Measurements from ENCODE around the gene DLGAP1. TPM values are rescaled to one million over a fixed set of nuclear protein-coding genes. Genes with fewer than 3 reads are reported as not detected.

Gene DLGAP1
- total and polyA plus RNA-seq, 7 experiments from 2014 or later, result 0.32 to 1.0 TPM; not detected in 5

DNA sequence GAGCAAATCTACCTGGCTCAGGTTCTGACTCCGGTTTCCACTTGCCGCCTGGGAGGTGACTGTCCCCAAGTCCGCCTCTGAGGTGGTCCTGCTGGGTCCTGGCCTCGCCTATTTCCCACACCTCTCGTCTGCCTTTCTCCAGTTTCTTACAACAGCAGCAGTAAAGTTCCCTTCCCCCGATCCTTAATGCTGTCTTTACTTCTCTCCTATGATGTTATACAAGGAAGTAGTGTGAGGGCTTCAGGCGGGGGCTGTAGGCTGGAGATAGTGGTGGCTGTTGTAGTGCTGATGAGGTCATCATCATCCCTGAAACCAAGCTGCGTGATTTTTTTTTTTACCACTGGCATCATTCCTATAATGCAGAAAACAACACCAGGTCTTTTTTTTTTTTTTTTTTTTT is 986.3 kb downstream of the DLGAP1 start:
- Histone ChIP-seq H3K36me3 (ENCODE audit: control insufficient read depth in 2 of 3, insufficient read depth in 3 of 3, low read length in 3 of 3) (no peaks in the 10 kb centered on the region), H3K4me1 (ENCODE audit: control insufficient read depth in 2 of 2, insufficient read depth in 2 of 2, low read length in 2 of 2) (peaks cover 11 to 15% of the 10 kb centered on the region in 2 donors), H3K9me3 (ENCODE audit: control insufficient read depth in 2 of 3, low read length in 3 of 3) (no peaks in the 10 kb centered on the region), H3K27me3 (ENCODE audit: control insufficient read depth in 2 of 2, insufficient read depth in 2 of 2, low read length in 2 of 2) (no peaks in the 10 kb centered on the region), H3K27ac (ENCODE audit: low read depth, low read length) (no peak overlapping the region), H3K4me3 (ENCODE audit: low read length) (no peak overlapping the region)
- Mint-ChIP-seq H3K4me1 (peaks cover 9 to 27% (median 17%) of the 10 kb centered on the region in 7 donors), H3K4me3 (no peak overlapping the region), H3K27ac (peak overlapping the region in 2 of 9 donors; percentile 36 to 58), H3K9me3 (no peaks in the 10 kb centered on the region), H3K36me3 (no peaks in the 10 kb centered on the region), H3K27me3 (no peaks in the 10 kb centered on the region)
- ChIA-PET POLR2A (interaction anchor here (8.5 kb wide), 1 partner anchor 16 kb away, joined by 50 read pairs; no protein-coding TSS in a partner anchor), CTCF (interaction anchor here (0.6 to 2.6 kb wide), 2 partner anchors 11 to 128 kb away, joined by 4 to 10 read pairs; no protein-coding TSS in a partner anchor)
- no peak for DNase-seq
- no peak for ATAC-seq
- intact Hi-C loops (cut with micrococcal nuclease), result no loop called here

GRCh38 chr18:3468066-3468705 is 986.9 kb downstream of the DLGAP1 start:
- peak overlapping the region in 1 of 9 donors; percentile 8 for H3K27ac Mint-ChIP-seq
- no peaks in the 10 kb centered on the region for H3K36me3 ChIP-seq (ENCODE audit: control insufficient read depth in 2 of 3, insufficient read depth in 3 of 3, low read length in 3 of 3)
- no peak for DNase-seq
- no peak overlapping the region for H3K4me3 ChIP-seq (ENCODE audit: low read length)
- H3K4me1 Mint-ChIP-seq, result peaks cover 9 to 20% (median 18%) of the 10 kb centered on the region in 7 donors
- no peak overlapping the region for H3K4me3 Mint-ChIP-seq
- no peaks in the 10 kb centered on the region for H3K36me3 Mint-ChIP-seq
- H3K9me3 Mint-ChIP-seq, result no peaks in the 10 kb centered on the region
- H3K27me3 Mint-ChIP-seq, result no peaks in the 10 kb centered on the region
- H3K9me3 ChIP-seq (ENCODE audit: control insufficient read depth in 2 of 3, low read length in 3 of 3), result no peaks in the 10 kb centered on the region
- H3K27me3 ChIP-seq (ENCODE audit: control insufficient read depth in 2 of 2, insufficient read depth in 2 of 2, low read length in 2 of 2), result no peaks in the 10 kb centered on the region
- no peak for ATAC-seq
- H3K27ac ChIP-seq (ENCODE audit: low read depth, low read length), result no peak overlapping the region
- H3K4me1 ChIP-seq (ENCODE audit: control insufficient read depth in 2 of 2, insufficient read depth in 2 of 2, low read length in 2 of 2), result peaks cover 11 to 15% of the 10 kb centered on the region in 2 donors
- intact Hi-C loops (cut with micrococcal nuclease), result no loop called here
- ChIA-PET CTCF (interaction anchor here (0.6 to 2.6 kb wide), 2 partner anchors 11 to 128 kb away, joined by 4 to 10 read pairs; no protein-coding TSS in a partner anchor), POLR2A (interaction anchor here (1.0 to 8.5 kb wide), 2 partner anchors 11 to 15 kb away, joined by 3 to 50 read pairs; no protein-coding TSS in a partner anchor)

- Histone ChIP-seq H3K9me3 (ENCODE audit: control insufficient read depth in 2 of 3, low read length in 3 of 3) (no peaks in the 10 kb centered on the region), H3K36me3 (ENCODE audit: control insufficient read depth in 2 of 3, insufficient read depth in 3 of 3, low read length in 3 of 3) (no peaks in the 10 kb centered on the region), H3K4me1 (ENCODE audit: control insufficient read depth in 2 of 2, insufficient read depth in 2 of 2, low read length in 2 of 2) (peaks cover 11 to 15% of the 10 kb centered on the region in 2 donors), H3K27me3 (ENCODE audit: control insufficient read depth in 2 of 2, insufficient read depth in 2 of 2, low read length in 2 of 2) (no peaks in the 10 kb centered on the region), H3K27ac (ENCODE audit: low read depth, low read length) (no peak overlapping the region), H3K4me3 (ENCODE audit: low read length) (no peak overlapping the region)
- H3K27me3 Mint-ChIP-seq, result no peaks in the 10 kb centered on the region
- DNase-seq, result peak in 6 of 9 donors; percentile 18 to 51 (median 37)
- peaks cover 9 to 23% (median 21%) of the 10 kb centered on the region in 7 donors for H3K4me1 Mint-ChIP-seq
- CTCF ChIA-PET, result interaction anchor here (0.6 to 2.6 kb wide), 5 partner anchors 9 to 200 kb away, joined by 3 to 24 read pairs (median 6); no protein-coding TSS in a partner anchor
- ATAC-seq, result peak; percentile 76
- peak overlapping the region in 8 of 9 donors; percentile 11 to 77 (median 62) for H3K27ac Mint-ChIP-seq
- peaks cover 0 to 5% (median 4%) of the 10 kb centered on the region in 11 donors for H3K9me3 Mint-ChIP-seq
- POLR2A ChIA-PET, result interaction anchor here (0.6 to 8.5 kb wide), 7 partner anchors 9 to 219 kb away, joined by 3 to 50 read pairs (median 3); partner anchors contain the start of genes MYL12A and TGIF1
- H3K4me3 Mint-ChIP-seq, result peak overlapping the region in 8 of 10 donors; percentile 6 to 63 (median 42)
- intact Hi-C loops (cut with micrococcal nuclease), result no loop called here
- H3K36me3 Mint-ChIP-seq, result peaks cover 4 to 7% (median 6%) of the 10 kb centered on the region in 5 donors
These were observed 988.2 kb downstream of the DLGAP1 start for GRCh38 chr18:3466872-3467271.

- Mint-ChIP-seq H3K4me1 (peaks cover 9 to 23% (median 21%) of the 10 kb centered on the region in 7 donors), H3K9me3 (peaks cover 0 to 11% (median 4%) of the 10 kb centered on the region in 11 donors), H3K27me3 (no peaks in the 10 kb centered on the region), H3K27ac (peak overlapping the region in 6 of 9 donors; percentile 3 to 70 (median 47)), H3K36me3 (peaks cover 5 to 14% (median 11%) of the 10 kb centered on the region in 5 donors), H3K4me3 (peak overlapping the region in 1 of 10 donors; percentile 16)
- ATAC-seq (no peak), DNase-seq (no peak)
- intact Hi-C loops (cut with micrococcal nuclease), result no loop called here
- peaks cover 11 to 15% of the 10 kb centered on the region in 2 donors for H3K4me1 ChIP-seq (ENCODE audit: control insufficient read depth in 2 of 2, insufficient read depth in 2 of 2, low read length in 2 of 2)
- no peaks in the 10 kb centered on the region for H3K27me3 ChIP-seq (ENCODE audit: control insufficient read depth in 2 of 2, insufficient read depth in 2 of 2, low read length in 2 of 2)
- H3K4me3 ChIP-seq (ENCODE audit: low read length), result no peak overlapping the region
- ChIA-PET POLR2A (interaction anchor here (0.6 to 8.5 kb wide), 4 partner anchors 13 to 129 kb away, joined by 4 to 50 read pairs (median 11); partner anchors contain the start of gene TGIF1), CTCF (interaction anchor here (0.6 to 2.6 kb wide), 5 partner anchors 8 to 200 kb away, joined by 3 to 24 read pairs (median 6); no protein-coding TSS in a partner anchor)
- H3K36me3 ChIP-seq (ENCODE audit: control insufficient read depth in 2 of 3, insufficient read depth in 3 of 3, low read length in 3 of 3), result no peaks in the 10 kb centered on the region
- H3K27ac ChIP-seq (ENCODE audit: low read depth, low read length), result no peak overlapping the region
- H3K9me3 ChIP-seq (ENCODE audit: control insufficient read depth in 2 of 3, low read length in 3 of 3), result no peaks in the 10 kb centered on the region
These were observed 989.1 kb downstream of the DLGAP1 start for GRCh38 chr18:3466045-3466444.

- H3K4me1 Mint-ChIP-seq, result peaks cover 22 to 32% (median 25%) of the 10 kb centered on the region in 7 donors
- peaks cover 0 to 15% (median 5%) of the 10 kb centered on the region in 11 donors for H3K9me3 Mint-ChIP-seq
- POLR2A ChIA-PET, result interaction anchor here (1.9 to 8.5 kb wide), 2 partner anchors 10 to 15 kb away, joined by 6 to 50 read pairs; no protein-coding TSS in a partner anchor
- DNase-seq, result no peak
- H3K27me3 Mint-ChIP-seq, result no peaks in the 10 kb centered on the region
- peaks cover 0 to 2% (median 0%) of the 10 kb centered on the region in 3 experiments for H3K36me3 ChIP-seq (ENCODE audit: control insufficient read depth in 2 of 3, insufficient read depth in 3 of 3, low read length in 3 of 3)
- intact Hi-C loops (cut with micrococcal nuclease), result no loop called here
- no peak overlapping the region for H3K27ac ChIP-seq (ENCODE audit: low read depth, low read length)
- H3K4me3 Mint-ChIP-seq, result no peak overlapping the region
- no peaks in the 10 kb centered on the region for H3K9me3 ChIP-seq (ENCODE audit: control insufficient read depth in 2 of 3, low read length in 3 of 3)
- H3K36me3 Mint-ChIP-seq, result peaks cover 9 to 31% (median 24%) of the 10 kb centered on the region in 5 donors
- peaks cover 15 to 30% of the 10 kb centered on the region in 2 donors for H3K4me1 ChIP-seq (ENCODE audit: control insufficient read depth in 2 of 2, insufficient read depth in 2 of 2, low read length in 2 of 2)
- CTCF ChIA-PET, result interaction anchor here (1.1 to 2.6 kb wide), 2 partner anchors 9 to 203 kb away, joined by 3 to 9 read pairs; no protein-coding TSS in a partner anchor
- no peak for ATAC-seq
- no peaks in the 10 kb centered on the region for H3K27me3 ChIP-seq (ENCODE audit: control insufficient read depth in 2 of 2, insufficient read depth in 2 of 2, low read length in 2 of 2)
- H3K27ac Mint-ChIP-seq, result no peak overlapping the region
- no peak overlapping the region for H3K4me3 ChIP-seq (ENCODE audit: low read length)
These were observed 992.1 kb downstream of the DLGAP1 start for GRCh38 chr18:3463051-3463450.

GRCh38 chr18:3461704-3462103 is 993.4 kb downstream of the DLGAP1 start:
- Histone ChIP-seq H3K27me3 (ENCODE audit: control insufficient read depth in 2 of 2, insufficient read depth in 2 of 2, low read length in 2 of 2) (no peaks in the 10 kb centered on the region), H3K27ac (ENCODE audit: low read depth, low read length) (no peak overlapping the region), H3K4me1 (ENCODE audit: control insufficient read depth in 2 of 2, insufficient read depth in 2 of 2, low read length in 2 of 2) (peaks cover 7 to 28% of the 10 kb centered on the region in 2 donors), H3K36me3 (ENCODE audit: control insufficient read depth in 2 of 3, insufficient read depth in 3 of 3, low read length in 3 of 3) (peaks cover 0 to 13% (median 6%) of the 10 kb centered on the region in 3 experiments), H3K4me3 (ENCODE audit: low read length) (no peak overlapping the region), H3K9me3 (ENCODE audit: control insufficient read depth in 2 of 3, low read length in 3 of 3) (no peaks in the 10 kb centered on the region)
- POLR2A ChIA-PET, result interaction anchor here (1.6 to 8.5 kb wide), 3 partner anchors 9 to 132 kb away, joined by 4 to 50 read pairs (median 8); no protein-coding TSS in a partner anchor
- ATAC-seq, result no peak
- CTCF ChIA-PET, result interaction anchor here (0.5 to 2.6 kb wide), 4 partner anchors 8 to 174 kb away, joined by 3 to 9 read pairs (median 4); no protein-coding TSS in a partner anchor
- Mint-ChIP-seq H3K9me3 (peaks cover 0 to 15% (median 5%) of the 10 kb centered on the region in 11 donors), H3K4me1 (peaks cover 14 to 36% (median 21%) of the 10 kb centered on the region in 7 donors), H3K27ac (no peak overlapping the region), H3K4me3 (no peak overlapping the region), H3K36me3 (peaks cover 13 to 41% (median 35%) of the 10 kb centered on the region in 5 donors), H3K27me3 (no peaks in the 10 kb centered on the region)
- DNase-seq, result no peak
- intact Hi-C loops (cut with micrococcal nuclease), result no loop called here

Measured in naive thymus-derived CD4-positive, alpha-beta T cell (primary cell).